GM19395 (cell line): Measurements from ENCODE around the gene ATRNL1.
"Not testable (repeated sequence)": the region's sequence is repeated elsewhere in the genome, so short reads cannot be mapped to it uniquely, and the experiment has no call there.

ENCODE experiments used
- ATAC-seq: cut with Tn5 transposase; IDR thresholded peaks from one replicate; pipeline ENCODE4 v1.9.1; 2021; ENCODE audit warnings: mild to moderate bottlenecking, moderate library complexity; ENCODE audit not compliant: unreplicated experiment

Gene ATRNL1

DNA sequence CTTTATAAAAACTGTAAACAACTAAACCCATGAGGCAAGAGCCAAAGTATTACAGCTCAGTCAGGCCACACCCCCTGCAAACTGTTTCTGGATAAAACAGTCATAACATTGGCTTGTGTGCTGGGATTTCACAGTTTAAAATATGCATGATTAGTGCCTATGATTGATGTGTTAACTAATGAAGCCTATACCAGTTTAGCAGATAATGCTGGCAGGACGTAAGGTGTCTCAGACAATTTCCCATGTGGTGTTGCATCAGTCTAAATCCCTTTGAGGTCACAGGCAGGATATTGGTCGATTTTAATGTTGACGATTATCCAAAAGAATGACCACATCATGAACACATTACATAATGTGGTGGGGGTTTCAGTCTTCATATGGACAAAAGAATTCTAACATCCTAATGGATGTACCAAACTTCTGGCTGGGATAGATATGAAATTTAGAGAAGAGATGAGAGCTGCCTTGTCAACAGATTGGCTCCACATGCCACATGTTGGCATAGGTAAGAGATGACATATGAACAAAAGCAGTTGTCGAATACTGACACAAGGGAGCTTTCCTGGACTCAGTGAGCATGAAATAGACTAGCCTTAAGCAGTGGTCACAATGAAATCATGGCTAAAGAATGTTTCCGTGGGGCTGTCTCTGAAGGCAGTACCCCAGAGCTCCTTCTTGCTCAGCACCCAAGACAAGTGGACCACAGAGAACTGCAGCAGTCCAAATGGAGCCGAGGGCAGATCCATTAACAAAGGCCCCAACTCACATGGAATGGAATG lies 734.3 kb downstream of the ATRNL1 start:
- no peak for ATAC-seq

- not testable (repeated sequence) for ATAC-seq
Observed at GRCh38 chr10:115828182-115828581, 735.0 kb downstream of the ATRNL1 start.

- ATAC-seq: no peak
Observed at GRCh38 chr10:115829521-115830205, 736.5 kb downstream of the ATRNL1 start.

GRCh38 chr10:115830265-115830970 lies 737.3 kb downstream of the ATRNL1 start:
- ATAC-seq: no peak

- no peak for ATAC-seq
Observed at GRCh38 chr10:115831016-115831415, 737.9 kb downstream of the ATRNL1 start.

DNA sequence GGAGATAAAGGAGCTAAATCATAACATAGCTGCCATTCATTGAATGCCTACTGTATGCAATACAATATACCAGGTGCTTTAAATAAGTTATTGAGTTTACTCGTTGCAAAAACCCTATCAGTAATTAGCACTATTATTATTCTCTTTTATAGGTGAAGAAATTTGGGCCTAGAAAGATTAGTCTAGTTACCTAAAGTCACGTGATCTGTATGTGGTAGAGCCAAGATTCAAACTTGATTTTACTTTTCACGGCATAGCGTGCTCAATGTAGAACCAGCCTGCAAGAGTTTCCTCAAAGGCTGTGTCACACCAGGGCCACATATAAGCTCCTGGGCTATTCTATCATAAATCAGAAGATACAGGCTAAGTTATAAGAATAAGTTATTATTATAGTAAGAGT lies 740.0 kb downstream of the ATRNL1 start:
- ATAC-seq: no peak

DNA sequence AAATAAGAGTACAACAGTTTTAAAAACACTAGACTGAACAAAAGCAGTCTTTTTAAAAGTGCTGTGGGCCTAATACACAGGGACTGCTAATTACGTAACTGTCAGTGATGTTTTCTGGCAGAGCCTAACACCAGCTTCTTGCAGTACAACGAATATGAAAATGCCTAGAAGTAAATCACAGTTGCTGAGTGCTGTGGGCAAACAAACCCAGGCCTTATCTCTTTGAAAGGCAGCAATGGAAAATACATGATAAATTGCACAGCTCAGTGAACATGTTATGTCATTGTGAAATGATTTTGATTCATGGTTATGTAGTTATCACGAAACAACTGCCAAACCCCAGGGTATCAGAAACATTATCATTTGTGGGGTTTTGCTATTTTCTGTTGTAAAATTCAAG lies 751.4 kb downstream of the ATRNL1 start:
- ATAC-seq: no peak

GRCh38 chr10:115845921-115846320 lies 752.8 kb downstream of the ATRNL1 start:
- ATAC-seq: no peak

DNA sequence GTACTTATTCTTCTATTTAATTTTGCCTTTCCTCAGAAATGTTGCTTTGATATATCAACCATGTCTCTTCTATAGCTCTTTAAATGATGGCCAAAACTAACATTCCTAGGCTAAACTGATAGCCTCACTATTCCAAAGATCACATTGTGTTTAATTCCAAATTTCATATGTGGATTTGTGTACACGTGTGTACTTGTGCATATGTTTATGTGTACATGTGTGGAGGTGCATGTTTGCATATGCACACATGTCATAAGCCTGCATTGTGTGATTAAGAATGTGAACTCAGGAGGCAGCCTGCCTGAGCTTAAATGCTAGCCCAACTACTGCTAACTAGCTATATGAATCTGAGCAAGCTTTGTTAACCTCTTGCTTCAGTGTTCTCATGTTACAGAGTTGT lies 753.4 kb downstream of the ATRNL1 start:
- ATAC-seq: no peak

GRCh38 chr10:115849197-115849596 lies 756.0 kb downstream of the ATRNL1 start:
- no peak for ATAC-seq

GRCh38 chr10:115850666-115851065 lies 757.5 kb downstream of the ATRNL1 start:
- ATAC-seq: no peak

- ATAC-seq: no peak
Observed at GRCh38 chr10:115851695-115852094, 758.5 kb downstream of the ATRNL1 start.

GRCh38 chr10:115854740-115855435 lies 761.7 kb downstream of the ATRNL1 start:
- no peak for ATAC-seq

DNA sequence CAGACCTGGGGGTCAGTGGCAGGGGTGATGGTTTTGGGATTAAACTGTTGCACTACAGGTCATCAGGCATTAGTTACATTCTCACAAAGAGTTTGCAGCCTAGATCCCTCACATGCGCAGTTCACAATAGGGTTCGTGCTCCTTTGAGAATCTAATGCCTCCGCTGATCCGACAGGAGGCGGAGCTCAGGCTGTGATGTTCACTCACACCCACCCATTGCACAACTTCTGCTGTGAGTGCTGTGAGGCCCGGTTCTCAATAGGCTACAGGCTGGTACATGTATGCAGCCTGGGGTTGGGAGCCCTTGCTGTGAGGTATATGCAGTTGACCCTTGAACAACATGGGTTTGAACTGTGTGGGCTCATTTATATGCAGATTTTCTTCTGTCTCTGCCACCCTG lies 763.4 kb downstream of the ATRNL1 start:
- no peak for ATAC-seq

DNA sequence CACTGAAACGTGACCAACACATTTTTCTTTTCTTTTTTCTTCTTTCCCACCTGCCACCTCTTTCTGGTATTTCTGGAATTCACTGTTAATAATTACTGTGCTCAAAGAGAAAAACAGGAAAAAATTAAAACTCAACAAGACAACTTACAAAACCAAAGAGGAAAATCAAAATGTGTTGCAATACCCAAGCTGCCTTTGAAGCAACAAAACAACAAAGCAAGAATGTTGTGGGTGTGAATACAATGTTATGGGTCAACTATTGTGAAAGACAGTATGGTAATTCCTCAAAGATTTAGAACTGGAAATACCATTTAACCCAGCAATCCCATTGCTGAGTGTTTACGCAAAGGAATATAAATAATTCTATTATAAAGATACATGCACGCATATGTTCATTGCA lies 764.7 kb downstream of the ATRNL1 start:
- no peak for ATAC-seq

GRCh38 chr10:115860182-115861107 lies 767.3 kb downstream of the ATRNL1 start:
- no peak for ATAC-seq

- no peak for ATAC-seq
Observed at GRCh38 chr10:115861455-115861854, 768.3 kb downstream of the ATRNL1 start.

DNA sequence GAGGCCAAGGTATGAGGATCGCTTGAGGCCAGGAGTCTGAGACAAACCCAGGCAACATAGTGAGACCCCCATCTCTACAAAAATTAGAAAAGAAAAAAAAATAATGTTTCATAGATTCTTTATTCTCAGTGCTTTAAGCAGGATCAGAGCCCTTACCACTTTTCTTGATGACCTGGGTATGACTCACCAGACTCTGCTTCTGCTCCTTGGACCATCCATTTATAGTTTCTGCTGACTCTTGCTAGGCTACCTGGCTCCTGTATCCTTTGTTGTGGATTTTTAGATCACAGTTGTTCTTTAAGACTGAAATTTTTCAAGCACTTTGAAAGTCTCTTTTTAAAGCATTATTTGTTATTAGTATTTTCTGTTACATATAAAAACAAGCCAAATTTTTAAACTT lies 768.7 kb downstream of the ATRNL1 start:
- ATAC-seq: no peak

DNA sequence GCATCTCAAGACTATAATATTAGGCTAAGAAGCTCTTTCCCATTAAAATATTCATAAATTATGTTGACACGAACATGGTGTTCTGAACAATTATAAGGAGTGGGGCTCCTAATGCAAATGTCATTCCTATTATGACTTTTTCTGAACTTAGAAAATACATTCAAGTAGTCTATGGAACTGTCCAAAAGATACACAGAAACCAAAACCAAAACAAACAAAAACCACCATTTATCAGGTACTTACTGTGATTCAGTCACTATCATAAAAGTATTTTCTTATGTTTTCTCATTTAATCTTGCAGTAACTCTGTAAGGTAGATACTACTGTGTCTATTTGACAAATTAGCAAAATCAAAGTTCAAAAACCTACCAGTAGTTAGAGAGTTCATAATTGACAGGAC lies 773.0 kb downstream of the ATRNL1 start:
- no peak for ATAC-seq

GRCh38 chr10:115866691-115867090 lies 773.5 kb downstream of the ATRNL1 start:
- ATAC-seq: no peak
